Glutamatergic neuron (in vitro differentiated cells): Measurements from ENCODE around the gene FILIP1L. TPM values are rescaled to one million over a fixed set of nuclear protein-coding genes. Genes with fewer than 3 reads are reported as not detected.

Experiments
- DNase-seq: peaks from one replicate; pipeline ENCODE4 v3.0.0; 2022
- H3K27ac Mint-ChIP-seq: one replicate; pipeline ENCODE4 v1.8.0; 2020; ENCODE audit warnings: mild to moderate bottlenecking, mixed read lengths, inconsistent platforms; ENCODE audit not compliant: unreplicated experiment
- H3K27me3 Mint-ChIP-seq: one replicate; pipeline ENCODE4 v1.8.0; 2020; ENCODE audit warnings: mild to moderate bottlenecking, moderate library complexity, mixed read lengths, inconsistent platforms; ENCODE audit not compliant: unreplicated experiment
- H3K36me3 Mint-ChIP-seq: one replicate; pipeline ENCODE4 v1.8.0; 2020; ENCODE audit warnings: mild to moderate bottlenecking, mixed read lengths, inconsistent platforms; ENCODE audit not compliant: unreplicated experiment
- H3K4me1 Mint-ChIP-seq: one replicate; pipeline ENCODE4 v1.8.0; 2020; ENCODE audit warnings: mild to moderate bottlenecking, low read depth, mixed read lengths, inconsistent platforms; ENCODE audit not compliant: unreplicated experiment
- H3K4me3 Mint-ChIP-seq: one replicate; pipeline ENCODE4 v1.8.0; 2020; ENCODE audit warnings: mild to moderate bottlenecking, mixed read lengths, inconsistent platforms; ENCODE audit not compliant: unreplicated experiment
- H3K9me3 Mint-ChIP-seq: one replicate; pipeline ENCODE4 v1.8.0; 2020; ENCODE audit warnings: mild to moderate bottlenecking, moderate library complexity, mixed read lengths, inconsistent platforms; ENCODE audit not compliant: unreplicated experiment
- CTCF ChIP-seq: fragments of 200-600 bp; sonication (generic); IDR thresholded peaks from one replicate; pipeline ENCODE4 v1.5.0; 2021; ENCODE audit not compliant: partially characterized antibody, unreplicated experiment
- total RNA-seq: library from RNA; stranded (reverse); fragmentation: NEBNext Ultra II Directional; extraction: Animal tissue kit (Norgen Biotek cat#: 25700); gene quantifications from one replicate; pipeline ENCODE4 v1.2.1, GENCODE V29; 2021; ENCODE audit not compliant: unreplicated experiment

The FILIP1L gene
- total RNA-seq, 1 donor from 2014 or later, result 4.3 TPM

DNA sequence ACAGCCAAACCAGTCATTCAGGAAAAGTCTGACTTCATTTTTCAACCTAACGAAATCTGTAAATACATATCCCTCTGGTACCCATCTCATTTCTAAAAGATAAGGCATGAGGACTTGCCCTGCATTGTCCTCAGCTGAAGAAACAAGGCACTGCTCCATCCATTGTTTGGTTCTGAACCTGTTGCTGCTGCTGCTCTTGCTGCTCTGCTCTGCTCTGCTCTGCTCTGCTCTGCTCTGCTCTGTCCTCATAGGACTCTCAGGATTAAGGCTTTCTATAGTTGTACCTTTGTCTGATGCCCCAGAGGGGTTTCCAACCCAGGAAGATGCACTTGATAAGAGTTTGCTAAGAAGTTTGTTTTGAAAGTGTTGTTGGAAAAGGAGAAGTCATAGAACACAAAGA is 258.4 kb downstream of the FILIP1L start:
- Mint-ChIP-seq H3K27me3 (no peaks in the 10 kb centered on the region), H3K36me3 (no peaks in the 10 kb centered on the region), H3K4me1 (peaks cover 1% of the 10 kb centered on the region), H3K27ac (no peak overlapping the region), H3K9me3 (no peaks in the 10 kb centered on the region), H3K4me3 (no peak overlapping the region)
- TF ChIP-seq CTCF, result no peak
- DNase-seq, result no peak

GRCh38 chr3:99854756-99855298 is 259.5 kb downstream of the FILIP1L start:
- no peak for DNase-seq
- Mint-ChIP-seq H3K4me1 (peaks cover 1% of the 10 kb centered on the region), H3K4me3 (no peak overlapping the region), H3K36me3 (no peaks in the 10 kb centered on the region), H3K9me3 (no peaks in the 10 kb centered on the region), H3K27ac (no peak overlapping the region), H3K27me3 (no peaks in the 10 kb centered on the region)
- TF ChIP-seq CTCF, result no peak

- no peaks in the 10 kb centered on the region for H3K27me3 Mint-ChIP-seq
- H3K4me3 Mint-ChIP-seq, result no peak overlapping the region
- H3K27ac Mint-ChIP-seq, result no peak overlapping the region
- no peak for DNase-seq
- no peaks in the 10 kb centered on the region for H3K9me3 Mint-ChIP-seq
- H3K4me1 Mint-ChIP-seq, result peaks cover 1% of the 10 kb centered on the region
- no peak for TF ChIP-seq CTCF
- H3K36me3 Mint-ChIP-seq, result no peaks in the 10 kb centered on the region
Measured at GRCh38 chr3:99852851-99853250, 261.4 kb downstream of the FILIP1L start.

GRCh38 chr3:99851955-99852354 is 262.3 kb downstream of the FILIP1L start:
- Mint-ChIP-seq H3K9me3 (no peaks in the 10 kb centered on the region), H3K36me3 (no peaks in the 10 kb centered on the region), H3K4me1 (peaks cover 1% of the 10 kb centered on the region), H3K4me3 (no peak overlapping the region), H3K27me3 (no peaks in the 10 kb centered on the region), H3K27ac (no peak overlapping the region)
- DNase-seq, result no peak
- TF ChIP-seq CTCF, result no peak

DNA sequence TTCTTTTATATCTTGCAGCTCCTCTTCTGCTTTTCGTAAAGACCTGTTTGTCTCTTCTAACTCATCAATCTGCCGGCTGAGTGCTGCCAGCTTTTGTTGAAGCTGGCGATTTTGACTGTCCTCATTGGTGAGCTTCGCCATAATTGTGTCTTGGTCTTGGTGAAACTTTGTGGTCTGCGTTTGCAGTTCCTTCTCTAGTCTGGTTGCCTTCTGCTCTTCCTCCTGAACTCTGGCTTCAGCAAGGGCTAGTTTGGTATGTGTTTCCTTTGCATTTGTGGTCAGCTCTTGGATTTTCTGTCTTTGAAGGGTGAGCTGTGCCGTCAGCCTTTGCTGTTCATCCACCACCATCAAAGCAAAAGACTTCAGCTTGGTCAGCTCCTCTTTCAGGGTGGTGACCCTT is 263.7 kb downstream of the FILIP1L start:
- Mint-ChIP-seq H3K4me1 (peaks cover 9% of the 10 kb centered on the region), H3K4me3 (no peak overlapping the region), H3K36me3 (no peaks in the 10 kb centered on the region), H3K27me3 (no peaks in the 10 kb centered on the region), H3K27ac (no peak overlapping the region), H3K9me3 (no peaks in the 10 kb centered on the region)
- DNase-seq, result no peak
- no peak for TF ChIP-seq CTCF
